CD4-positive, alpha-beta T cell treated with Interferon alpha-2 for 1 hour (primary cell): Measurements from ENCODE around the gene NYAP2.

Source experiments
- DNase-seq, 2 donors: peaks; one replicate each; pipeline ENCODE4 v3.0.0-alpha.2; 2020 to 2022

NYAP2 gene

GRCh38 chr2:225399504-225399903, at the start of gene NYAP2:
NYAP2 (plus strand) TSS chr2:225399710; CDS start chr2:225408881, 9,171 bp downstream.
- DNase-seq, result no peak

DNA sequence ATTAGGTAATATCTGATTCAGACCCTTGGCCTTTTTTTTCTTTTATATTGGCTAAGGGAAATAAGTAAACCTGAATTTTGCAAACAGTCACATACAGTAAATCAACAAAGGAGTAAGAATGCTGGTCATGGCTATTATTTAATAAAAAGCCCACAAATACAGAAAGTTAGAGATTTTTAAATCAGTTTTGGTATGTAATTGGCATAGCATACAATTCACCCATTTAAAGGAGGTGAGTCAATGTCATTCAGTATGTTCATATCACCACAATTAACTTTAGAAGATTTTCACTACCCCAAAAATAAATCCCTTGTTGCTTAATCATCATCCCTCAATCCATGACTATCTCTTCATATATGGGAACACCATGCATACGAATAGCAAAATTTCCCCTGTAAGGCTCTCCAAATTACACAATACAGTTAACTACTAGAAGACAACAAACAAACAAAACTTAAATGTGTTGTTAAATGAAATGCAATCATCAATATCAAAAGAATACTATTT, 45.9 kb upstream of the NYAP2 start:
- no peak for DNase-seq

- DNase-seq, result no peak
Measured at GRCh38 chr2:225354281-225354774, 45.2 kb upstream of the NYAP2 start.

GRCh38 chr2:225355788-225356187, 43.7 kb upstream of the NYAP2 start:
- DNase-seq, result no peak

GRCh38 chr2:225366731-225367130, 32.8 kb upstream of the NYAP2 start:
- DNase-seq, result no peak

- no peak for DNase-seq
Measured at GRCh38 chr2:225367482-225367881, 32.0 kb upstream of the NYAP2 start.

DNA sequence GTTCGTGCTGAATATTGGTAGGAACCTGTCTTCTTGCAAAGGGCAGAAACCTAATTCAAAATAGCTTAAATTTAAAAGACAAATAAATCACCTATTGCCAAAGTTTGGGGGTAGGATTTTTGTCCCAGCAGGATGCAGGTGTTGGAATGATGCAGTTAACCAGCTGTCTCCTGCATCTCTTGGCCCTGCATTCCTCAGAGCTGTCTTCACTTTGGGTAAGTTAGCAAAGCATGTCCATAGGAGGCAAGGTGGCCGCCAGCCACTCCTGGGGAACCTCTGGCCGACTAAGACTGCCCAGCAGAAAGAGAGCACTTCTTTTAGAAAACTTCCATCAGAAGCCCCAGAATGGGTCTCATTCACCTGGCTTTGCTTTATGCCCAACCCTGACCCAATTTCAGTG, 20.5 kb upstream of the NYAP2 start:
- DNase-seq, result no peak

GRCh38 chr2:225379856-225380255, 19.7 kb upstream of the NYAP2 start:
- no peak for DNase-seq

DNA sequence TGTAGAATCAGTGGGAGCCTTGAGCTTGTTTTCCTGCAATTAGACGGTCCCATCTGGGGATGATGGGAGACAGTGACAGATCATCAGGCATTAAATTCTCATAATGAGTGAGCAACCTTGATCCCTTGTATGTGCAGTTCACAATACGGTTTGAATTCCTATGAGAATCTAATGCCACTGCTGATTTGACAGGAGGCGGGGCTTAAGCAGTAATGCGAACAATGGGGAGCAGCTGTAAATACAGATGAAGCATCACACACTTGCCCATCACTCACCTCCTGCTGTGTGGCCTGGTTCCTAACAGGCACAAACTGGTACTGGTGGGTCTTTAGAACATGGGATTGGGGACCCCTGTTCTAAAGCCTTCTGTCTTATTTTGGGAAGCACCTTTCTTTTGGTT, 17.9 kb upstream of the NYAP2 start:
- no peak for DNase-seq

GRCh38 chr2:225398372-225398771, 1.1 kb upstream of the NYAP2 start:
- DNase-seq, result no peak

- DNase-seq, result no peak
Measured at GRCh38 chr2:225400060-225400511, 576 bp downstream of the NYAP2 start.

GRCh38 chr2:225400546-225401400, 1.3 kb downstream of the NYAP2 start:
- DNase-seq, result no peak

DNA sequence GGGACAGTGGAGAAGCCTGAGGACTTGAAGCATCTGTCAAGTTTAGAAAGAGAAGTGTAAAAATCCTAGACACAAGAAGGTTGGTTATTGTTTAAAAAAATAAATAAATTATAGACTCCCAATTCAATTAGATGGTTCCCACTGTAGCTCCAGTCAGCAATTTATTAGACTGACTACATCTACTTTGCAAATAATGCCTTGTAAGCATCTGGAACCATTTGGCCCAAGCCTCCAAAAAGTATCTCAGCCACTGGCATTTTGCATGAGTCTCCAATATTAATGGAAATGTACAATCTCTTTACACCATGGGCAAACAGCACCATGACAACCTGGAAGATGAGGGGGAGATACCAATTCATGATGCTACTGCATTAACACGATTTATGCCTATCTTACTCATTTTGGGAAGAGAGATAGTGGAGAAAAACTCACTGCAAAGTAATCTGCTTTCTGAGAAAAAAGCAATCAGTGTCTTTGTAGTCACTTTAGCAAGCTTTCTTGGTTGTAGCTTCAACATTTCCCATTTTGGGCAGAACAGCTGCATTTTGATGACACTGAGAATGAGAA, 2.8 kb downstream of the NYAP2 start:
- DNase-seq, result no peak

- no peak for DNase-seq
Measured at GRCh38 chr2:225411452-225411851, 11.9 kb downstream of the NYAP2 start.

GRCh38 chr2:225413786-225414185, 14.3 kb downstream of the NYAP2 start:
- no peak for DNase-seq

DNA sequence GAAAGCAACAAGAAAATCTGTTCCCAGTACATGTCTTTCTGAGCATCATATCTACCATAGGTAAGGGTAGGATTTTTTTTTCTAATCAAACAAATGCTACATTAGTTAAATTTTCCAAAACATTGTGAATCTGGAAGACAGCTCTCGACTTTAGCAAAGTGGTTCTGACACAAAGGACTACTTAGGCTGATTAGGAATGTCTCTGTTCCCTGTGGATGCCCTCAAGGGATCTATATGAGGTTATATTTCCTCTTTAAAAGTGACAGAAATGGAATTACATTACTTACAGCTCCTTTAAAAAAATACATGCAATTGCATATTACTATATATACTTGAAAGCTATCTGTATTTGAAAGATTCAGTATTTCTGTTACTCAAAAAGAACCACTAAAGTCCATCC, 15.4 kb downstream of the NYAP2 start:
- no peak for DNase-seq

GRCh38 chr2:225415341-225415740, 15.8 kb downstream of the NYAP2 start:
- no peak for DNase-seq

DNA sequence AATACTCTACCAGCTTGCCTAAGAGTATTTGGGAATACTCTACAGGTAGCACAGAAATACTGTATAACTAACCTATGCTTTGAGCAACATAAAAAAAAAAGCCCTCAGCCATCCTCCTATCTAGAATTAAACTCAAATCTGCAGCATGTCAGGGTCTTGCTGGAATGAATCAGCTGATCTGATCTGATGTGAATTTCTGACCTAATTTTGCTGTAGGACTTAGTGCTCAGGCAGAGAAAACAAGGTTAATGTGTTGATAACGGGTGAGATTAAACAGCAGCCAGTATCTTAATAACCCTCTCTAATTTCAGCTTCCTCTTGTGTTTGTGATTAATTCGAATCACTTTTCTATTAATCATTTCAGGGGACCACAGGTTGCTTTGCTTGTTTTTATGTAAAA, 16.3 kb downstream of the NYAP2 start:
- DNase-seq, result no peak

DNA sequence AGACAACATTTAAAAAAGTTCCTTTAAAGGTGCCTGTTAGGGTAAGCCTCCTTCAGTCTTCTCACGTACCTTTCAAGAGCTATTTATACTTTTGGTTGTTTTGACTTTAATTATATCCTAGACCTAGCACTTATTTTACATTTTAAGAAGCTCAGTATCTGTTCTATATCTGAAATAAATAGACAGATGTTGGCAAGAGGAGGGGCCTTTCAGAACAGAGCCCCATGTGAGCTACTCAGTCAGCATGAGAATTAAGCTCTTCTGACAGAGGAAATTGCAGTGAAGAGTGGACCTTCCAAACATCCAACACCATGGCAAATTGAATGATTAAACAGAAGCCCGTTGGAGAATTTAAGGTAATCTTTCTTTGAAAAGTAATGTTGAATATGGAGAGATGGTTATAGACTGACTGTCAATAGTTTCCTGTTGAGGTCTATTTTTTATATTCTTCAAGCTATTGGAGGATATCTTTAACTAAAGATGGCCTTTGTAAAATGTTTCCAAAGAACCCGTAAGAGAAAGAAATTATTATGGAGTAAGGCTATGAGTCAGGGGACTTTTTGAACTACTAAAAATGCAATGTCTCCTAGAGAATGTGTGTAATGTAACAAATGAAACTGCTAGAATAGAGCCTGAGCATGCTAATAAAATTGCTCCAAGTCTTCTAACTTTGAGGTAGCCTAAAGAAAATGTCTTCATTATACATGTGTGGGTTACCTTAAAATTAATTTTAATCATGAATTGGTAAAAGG, 17.3 kb downstream of the NYAP2 start:
- no peak for DNase-seq

GRCh38 chr2:225419033-225419432, 19.5 kb downstream of the NYAP2 start:
- DNase-seq, result no peak

- DNase-seq, result no peak
Measured at GRCh38 chr2:225422145-225422544, 22.6 kb downstream of the NYAP2 start.

GRCh38 chr2:225425284-225425683, 25.8 kb downstream of the NYAP2 start:
- no peak for DNase-seq

DNA sequence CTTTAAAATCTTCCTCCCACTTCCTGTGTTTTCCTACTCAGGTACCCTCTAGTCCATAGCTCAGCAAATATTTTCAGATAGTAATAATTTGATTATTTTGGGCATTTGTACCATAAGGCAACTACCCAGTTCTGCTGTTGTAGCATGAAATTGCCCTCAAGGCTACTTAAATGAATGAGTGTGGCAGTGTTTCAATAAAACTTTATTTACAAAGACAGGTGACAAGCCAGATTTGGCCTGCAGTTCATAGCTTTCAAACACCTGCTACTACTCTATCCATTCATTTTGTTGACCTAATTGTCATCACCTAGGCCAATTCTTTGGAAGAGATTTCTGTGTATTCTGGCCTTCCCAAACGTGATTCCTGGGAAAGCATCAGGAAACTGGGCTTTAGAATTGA, 28.9 kb downstream of the NYAP2 start:
- DNase-seq, result no peak
